Naive thymus-derived CD4-positive, alpha-beta T cell (primary cell): Measurements from ENCODE around the gene RNF113B. TPM values are rescaled to one million over a fixed set of nuclear protein-coding genes. Genes with fewer than 3 reads are reported as not detected.

Experiments
- ATAC-seq: fragments of 150-1000 bp; cut with Tn5 transposase; 2 replicates; pipeline ENCODE4 v1.10.0; 2021; ENCODE audit warnings: mild to moderate bottlenecking, moderate library complexity
- CTCF ChIA-PET: fragments of 350-600 bp; sonication (Branson Sonifier 250); formaldehyde crosslinking; loops from one replicate; lab custom pipeline; 2021; ENCODE audit warnings: antibody characterized with exemption; lab: Charles Lee
- POLR2A ChIA-PET: fragments of 350-600 bp; sonication (Branson Sonifier 250); formaldehyde crosslinking; loops from one replicate; lab custom pipeline; 2021; ENCODE audit warnings: antibody characterized with exemption, inconsistent platforms; lab: Charles Lee
- DNase-seq, 9 donors: peaks; one replicate each; pipeline versions ENCODE4 v3.0.0 to v3.0.0-alpha.2; 2020 to 2022; ENCODE audit warnings: mixed read lengths in 1 of 9
- H3K27ac ChIP-seq: one replicate; pipeline ENCODE4 v1.7.0; 2013; ENCODE audit warnings: mild to moderate bottlenecking, low read depth, low read length, moderate library complexity
- H3K27me3 ChIP-seq, 2 donors: one replicate each; pipeline ENCODE4 v1.7.0; 2013; ENCODE audit warnings: low read length in 2 of 2, mild to moderate bottlenecking in 2 of 2, moderate library complexity in 2 of 2; ENCODE audit not compliant: control insufficient read depth in 2 of 2, insufficient read depth in 2 of 2
- H3K36me3 ChIP-seq, 3 experiments: 1 replicate in 2 of 3; 2 replicates in 1 of 3; pipeline ENCODE4 v1.7.0; 2013; ENCODE audit warnings: low read length in 3 of 3, mild to moderate bottlenecking in 3 of 3, moderate library complexity in 1 of 3; ENCODE audit not compliant: insufficient read depth in 3 of 3, control insufficient read depth in 2 of 3
- H3K4me1 ChIP-seq, 2 donors: one replicate each; pipeline ENCODE4 v1.7.0; 2013; ENCODE audit warnings: low read length in 2 of 2, mild to moderate bottlenecking in 2 of 2, moderate library complexity in 1 of 2; ENCODE audit not compliant: control insufficient read depth in 2 of 2, insufficient read depth in 2 of 2
- H3K4me3 ChIP-seq: 2 replicates; pipeline ENCODE4 v1.7.0; 2013; ENCODE audit warnings: mild to moderate bottlenecking, low read length
- H3K9me3 ChIP-seq, 3 experiments: 1 replicate in 2 of 3; 2 replicates in 1 of 3; pipeline ENCODE4 v1.7.0; 2013; ENCODE audit warnings: low read length in 3 of 3; ENCODE audit not compliant: control insufficient read depth in 2 of 3
- H3K27ac Mint-ChIP-seq, 9 donors: one replicate each; pipeline ENCODE4 v1.8.0; 2020 to 2022; ENCODE audit warnings: mixed read lengths in 9 of 9, mild to moderate bottlenecking in 8 of 9, moderate library complexity in 5 of 9, inconsistent platforms in 2 of 9
- H3K27me3 Mint-ChIP-seq, 5 donors: one replicate each; pipeline ENCODE4 v1.8.0; 2021 to 2022; ENCODE audit warnings: mixed read lengths in 5 of 5, mild to moderate bottlenecking in 1 of 5
- H3K36me3 Mint-ChIP-seq, 5 donors: one replicate each; pipeline ENCODE4 v1.8.0; 2020 to 2022; ENCODE audit warnings: mixed read lengths in 5 of 5, mild to moderate bottlenecking in 3 of 5, inconsistent platforms in 1 of 5
- H3K4me1 Mint-ChIP-seq, 7 donors: one replicate each; pipeline ENCODE4 v1.8.0; 2020 to 2022; ENCODE audit warnings: mixed read lengths in 7 of 7, mild to moderate bottlenecking in 3 of 7, inconsistent platforms in 1 of 7
- H3K4me3 Mint-ChIP-seq, 10 donors: one replicate each; pipeline ENCODE4 v1.8.0; 2020 to 2022; ENCODE audit warnings: mild to moderate bottlenecking in 10 of 10, mixed read lengths in 10 of 10, moderate library complexity in 6 of 10, inconsistent platforms in 2 of 10
- H3K9me3 Mint-ChIP-seq, 11 donors: one replicate each; pipeline ENCODE4 v1.8.0; 2020 to 2022; ENCODE audit warnings: mixed read lengths in 11 of 11, mild to moderate bottlenecking in 4 of 11, inconsistent platforms in 1 of 11, moderate library complexity in 1 of 11
- intact Hi-C, 2 donors: fragments of 100-400 bp; cut with micrococcal nuclease; formaldehyde crosslinking; loops; one replicate each; pipeline ENCODE4 v1.15.1; 2023
- polyA plus RNA-seq, 2 donors: library from polyadenylated mRNA; unstranded; fragments of 300-500 nt; fragmentation: Illumina TruSeq; gene quantifications; one replicate each; pipeline ENCODE4 v1.2.3, GENCODE V29; 2021
- total RNA-seq, 6 experiments: library from RNA in 5 of 6; stranded (reverse) in 5 of 6; gene quantifications; 1 replicate in 5 of 6; 2 replicates in 1 of 6; pipeline ENCODE4 v1.2.3 and lab custom pipeline; 2021 to 2026

The RNF113B gene
- total and polyA plus RNA-seq, 7 experiments from 2014 or later, result not detected

GRCh38 chr13:98157188-98157587 lies 19.9 kb downstream of the RNF113B start:
- no peak overlapping the region for H3K27ac ChIP-seq
- H3K4me3 Mint-ChIP-seq, result no peak overlapping the region
- no peak for ATAC-seq
- POLR2A ChIA-PET, result no interaction called here
- CTCF ChIA-PET, result no interaction called here
- no peaks in the 10 kb centered on the region for H3K36me3 ChIP-seq
- no peaks in the 10 kb centered on the region for H3K36me3 Mint-ChIP-seq
- H3K4me3 ChIP-seq, result no peak overlapping the region
- no peaks in the 10 kb centered on the region for H3K4me1 ChIP-seq
- no peak overlapping the region for H3K27ac Mint-ChIP-seq
- DNase-seq, result no peak
- no peaks in the 10 kb centered on the region for H3K27me3 ChIP-seq
- no peaks in the 10 kb centered on the region for H3K9me3 ChIP-seq
- intact Hi-C loops, result no loop called here
- no peaks in the 10 kb centered on the region for H3K4me1 Mint-ChIP-seq
- peaks cover 0 to 5% (median 0%) of the 10 kb centered on the region in 11 donors for H3K9me3 Mint-ChIP-seq
- H3K27me3 Mint-ChIP-seq, result peaks cover 13 to 46% (median 28%) of the 10 kb centered on the region in 5 donors

- CTCF ChIA-PET, result no interaction called here
Observed at GRCh38 chr13:98156259-98156658, 20.8 kb downstream of the RNF113B start.

GRCh38 chr13:98155475-98156109 lies 21.5 kb downstream of the RNF113B start:
- DNase-seq (no peak), ATAC-seq (no peak)
- Histone ChIP-seq H3K9me3 (no peaks in the 10 kb centered on the region), H3K4me1 (no peaks in the 10 kb centered on the region), H3K36me3 (no peaks in the 10 kb centered on the region), H3K27me3 (no peaks in the 10 kb centered on the region), H3K27ac (no peak overlapping the region), H3K4me3 (no peak overlapping the region)
- Mint-ChIP-seq H3K9me3 (peaks cover 0 to 4% (median 0%) of the 10 kb centered on the region in 11 donors), H3K27ac (no peak overlapping the region), H3K4me1 (no peaks in the 10 kb centered on the region), H3K4me3 (no peak overlapping the region), H3K27me3 (peaks cover 16 to 48% (median 30%) of the 10 kb centered on the region in 5 donors), H3K36me3 (no peaks in the 10 kb centered on the region)
- ChIA-PET POLR2A (no interaction called here), CTCF (no interaction called here)
- intact Hi-C loops, result no loop called here

More at GRCh38 chr13:98156259-98156658, 20.8 kb downstream of the RNF113B start:
- no peaks in the 10 kb centered on the region for H3K36me3 ChIP-seq
- H3K27me3 ChIP-seq, result no peaks in the 10 kb centered on the region
- H3K4me3 ChIP-seq, result no peak overlapping the region
- H3K27ac ChIP-seq, result no peak overlapping the region
- H3K27ac Mint-ChIP-seq, result no peak overlapping the region
- POLR2A ChIA-PET, result no interaction called here
- H3K4me3 Mint-ChIP-seq, result no peak overlapping the region
- ATAC-seq, result no peak
- peaks cover 15 to 48% (median 27%) of the 10 kb centered on the region in 5 donors for H3K27me3 Mint-ChIP-seq
- H3K4me1 Mint-ChIP-seq, result no peaks in the 10 kb centered on the region
- H3K36me3 Mint-ChIP-seq, result no peaks in the 10 kb centered on the region
- no peaks in the 10 kb centered on the region for H3K4me1 ChIP-seq
- peaks cover 0 to 4% (median 0%) of the 10 kb centered on the region in 11 donors for H3K9me3 Mint-ChIP-seq
- intact Hi-C loops, result no loop called here
- no peak for DNase-seq
- no peaks in the 10 kb centered on the region for H3K9me3 ChIP-seq

GRCh38 chr13:98150832-98151479 lies 26.1 kb downstream of the RNF113B start:
- Histone ChIP-seq H3K27ac (no peak overlapping the region), H3K27me3 (no peaks in the 10 kb centered on the region), H3K4me1 (no peaks in the 10 kb centered on the region), H3K4me3 (no peak overlapping the region), H3K36me3 (no peaks in the 10 kb centered on the region), H3K9me3 (no peaks in the 10 kb centered on the region)
- ChIA-PET CTCF (no interaction called here), POLR2A (no interaction called here)
- H3K27me3 Mint-ChIP-seq, result peaks cover 28 to 74% (median 51%) of the 10 kb centered on the region in 5 donors
- no peak for DNase-seq
- intact Hi-C loops, result no loop called here
- H3K4me3 Mint-ChIP-seq, result no peak overlapping the region
- H3K27ac Mint-ChIP-seq, result no peak overlapping the region
- H3K9me3 Mint-ChIP-seq, result peaks cover 0 to 4% (median 0%) of the 10 kb centered on the region in 11 donors
- no peaks in the 10 kb centered on the region for H3K4me1 Mint-ChIP-seq
- no peaks in the 10 kb centered on the region for H3K36me3 Mint-ChIP-seq
- no peak for ATAC-seq

- Mint-ChIP-seq H3K4me1 (peaks cover 0 to 12% (median 9%) of the 10 kb centered on the region in 7 donors), H3K9me3 (peaks cover 0 to 4% (median 0%) of the 10 kb centered on the region in 11 donors), H3K36me3 (no peaks in the 10 kb centered on the region), H3K27me3 (peaks cover 47 to 75% (median 57%) of the 10 kb centered on the region in 5 donors), H3K4me3 (no peak overlapping the region), H3K27ac (no peak overlapping the region)
- Histone ChIP-seq H3K27ac (no peak overlapping the region), H3K27me3 (no peaks in the 10 kb centered on the region), H3K36me3 (no peaks in the 10 kb centered on the region), H3K4me1 (no peaks in the 10 kb centered on the region), H3K4me3 (no peak overlapping the region), H3K9me3 (no peaks in the 10 kb centered on the region)
- no peak for ATAC-seq
- CTCF ChIA-PET, result no interaction called here
- POLR2A ChIA-PET, result no interaction called here
- intact Hi-C loops, result no loop called here
- DNase-seq, result no peak
Observed at GRCh38 chr13:98147521-98147920, 29.5 kb downstream of the RNF113B start.

- intact Hi-C loops, result loop anchor here in 1 of 2 donors (5.0 kb wide), 2 partner anchors 168 to 432 kb away; partner anchors contain the start of gene STK24
- Mint-ChIP-seq H3K9me3 (no peaks in the 10 kb centered on the region), H3K4me1 (peaks cover 0 to 19% (median 13%) of the 10 kb centered on the region in 7 donors), H3K27ac (no peak overlapping the region), H3K27me3 (peaks cover 60 to 75% (median 64%) of the 10 kb centered on the region in 5 donors), H3K4me3 (peak overlapping the region in 9 of 10 donors; percentile 46 to 80 (median 62)), H3K36me3 (no peaks in the 10 kb centered on the region)
- Histone ChIP-seq H3K36me3 (no peaks in the 10 kb centered on the region), H3K4me1 (no peaks in the 10 kb centered on the region), H3K27me3 (peaks cover 0 to 6% of the 10 kb centered on the region in 2 donors), H3K9me3 (no peaks in the 10 kb centered on the region), H3K4me3 (no peak overlapping the region), H3K27ac (no peak overlapping the region)
- ChIA-PET POLR2A (no interaction called here), CTCF (no interaction called here)
- ATAC-seq (no peak), DNase-seq (no peak)
Observed at GRCh38 chr13:98144801-98145350, 32.2 kb downstream of the RNF113B start.
